Measurements from ENCODE around the gene LPAR6.

The LPAR6 gene

DNA sequence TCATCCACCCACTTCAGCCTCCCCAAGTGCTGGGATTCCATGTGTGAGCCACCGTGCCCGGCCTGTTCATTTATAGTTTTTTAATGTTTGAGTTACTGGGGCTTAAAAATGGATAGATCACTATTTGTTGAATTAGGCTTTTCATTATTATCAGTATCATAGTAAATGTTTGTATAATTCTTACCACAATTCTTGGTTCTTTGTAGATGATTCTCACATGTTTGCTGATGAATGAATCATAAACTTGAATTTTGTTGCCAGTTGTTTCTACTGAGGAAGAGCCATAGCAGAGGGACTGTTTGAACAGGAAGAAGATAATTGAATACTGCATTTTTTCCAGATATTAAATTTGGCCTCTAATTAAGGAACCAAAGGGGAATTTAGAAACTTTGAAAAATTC lies 2.6 kb upstream of the LPAR6 start:
- no peak for DNase-seq (ENCODE audit: low read depth)

DNA sequence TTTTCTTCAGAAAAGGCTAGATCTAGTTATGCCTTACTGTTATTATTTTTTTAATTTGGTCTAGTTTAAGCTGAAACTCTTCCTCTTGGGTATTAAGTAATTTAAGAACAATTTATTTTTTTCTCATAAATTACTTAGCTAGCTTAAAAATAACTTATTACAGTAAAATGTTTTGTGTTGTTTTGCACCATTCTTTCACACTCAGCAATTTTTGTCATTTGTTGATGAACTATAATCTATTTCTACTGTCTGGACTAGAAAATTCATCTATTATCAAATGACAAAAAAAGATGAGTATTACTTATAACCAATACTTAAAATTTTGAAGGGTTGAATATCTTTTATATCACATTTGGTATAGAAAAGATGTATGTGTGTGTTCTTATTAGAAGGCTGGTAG lies 1.6 kb upstream of the LPAR6 start:
- DNase-seq (ENCODE audit: low read depth), result no peak

DNA sequence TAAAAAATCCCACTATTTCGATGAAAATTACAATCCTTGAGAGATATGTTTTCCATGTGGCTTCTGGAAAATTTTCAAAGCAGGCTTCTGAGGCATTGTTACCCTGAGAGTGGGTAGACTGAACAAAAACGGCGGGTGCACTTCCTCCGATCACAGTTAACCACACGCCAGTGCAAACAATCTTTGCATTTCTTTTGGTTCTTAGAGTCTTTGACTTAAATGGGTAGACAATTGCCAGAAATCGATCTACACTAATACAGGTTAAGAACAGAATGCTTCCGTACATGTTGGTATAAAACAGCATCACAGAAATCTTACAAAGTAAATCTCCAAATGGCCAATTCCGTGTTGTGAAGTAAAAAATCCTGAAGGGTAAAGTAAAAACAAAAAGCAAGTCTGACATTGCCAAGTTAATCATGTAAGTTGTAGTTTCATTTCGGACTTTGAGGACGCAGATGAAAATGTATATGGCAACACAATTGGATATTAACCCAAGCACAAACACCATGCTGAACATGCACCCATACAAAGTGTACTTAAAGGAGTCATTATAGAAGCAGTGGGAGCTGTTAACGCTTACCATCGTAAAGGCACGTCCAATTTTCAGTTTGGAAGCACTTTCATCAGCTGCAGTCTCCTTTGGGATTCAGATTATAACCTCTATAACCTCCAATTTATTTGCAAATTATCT lies 927 bp downstream of the LPAR6 start:
- DNase-seq (ENCODE audit: low read depth), result no peak

DNA sequence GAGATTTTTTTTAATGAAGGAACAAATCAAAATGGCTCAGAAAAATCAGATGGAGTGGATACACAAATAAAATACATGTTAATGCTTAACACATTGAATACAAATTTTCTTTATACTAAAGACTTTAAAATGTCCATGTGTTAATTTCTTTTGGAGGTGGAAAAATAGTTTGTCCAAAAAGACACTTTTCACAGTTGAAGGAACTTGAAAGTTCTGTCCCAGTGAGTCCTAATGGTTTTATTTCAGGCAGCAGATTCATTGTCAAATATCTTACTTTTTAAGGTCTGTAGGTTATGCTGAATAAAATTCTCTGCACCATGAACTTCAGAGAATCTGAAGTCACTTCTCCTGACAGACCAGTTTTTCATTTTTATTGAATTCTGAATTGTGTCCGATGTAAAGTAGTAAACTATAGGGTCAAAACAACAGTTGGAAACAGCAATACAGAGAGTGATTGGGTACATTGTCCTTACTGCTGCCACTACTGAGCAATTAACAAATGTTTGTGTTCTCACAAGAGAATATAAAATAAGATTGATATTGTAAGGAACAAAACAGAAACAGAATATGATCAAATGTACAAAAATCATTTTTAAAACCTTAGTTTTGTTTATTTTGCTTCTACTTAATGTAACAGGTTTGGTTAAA lies 1.6 kb downstream of the LPAR6 start:
- DNase-seq (ENCODE audit: low read depth), result no peak

DNA sequence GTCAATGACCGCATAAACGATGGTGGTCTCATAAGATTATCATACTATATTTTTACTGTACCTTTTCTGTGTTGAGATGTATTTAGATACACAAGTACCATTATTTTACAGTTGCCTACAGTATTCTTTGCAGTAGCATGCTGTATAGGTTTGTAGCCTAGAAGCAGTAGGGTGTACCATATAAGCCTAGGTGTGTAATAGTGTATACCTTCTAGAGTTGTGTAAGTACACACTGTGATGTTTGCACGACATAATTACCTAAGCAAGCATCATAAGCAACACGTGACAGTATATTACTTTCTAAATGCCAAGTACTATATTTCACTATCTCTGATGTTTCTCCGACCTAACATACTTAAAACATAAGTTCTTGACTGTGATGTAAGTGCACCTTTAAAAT lies 2.7 kb downstream of the LPAR6 start:
- DNase-seq (ENCODE audit: low read depth), result no peak

DNA sequence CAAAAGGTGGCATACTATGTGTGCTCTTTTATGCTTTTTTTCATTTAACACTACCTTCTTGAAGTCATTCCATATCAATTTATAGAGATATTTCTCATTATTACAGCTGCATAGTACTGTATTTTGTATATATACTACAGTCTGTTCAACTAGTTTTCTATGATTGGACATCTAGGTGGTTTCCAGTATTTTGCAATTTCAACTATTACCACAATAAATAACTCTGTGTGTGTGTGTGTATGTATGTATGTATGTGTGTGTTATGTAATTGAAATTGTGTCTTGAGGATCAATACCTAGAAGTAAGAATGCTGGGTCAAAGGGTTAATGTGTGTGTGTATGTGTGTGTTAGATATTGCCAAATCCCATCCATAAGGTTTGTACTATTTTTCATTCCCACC lies 7.0 kb downstream of the LPAR6 start:
- no peak for DNase-seq (ENCODE audit: low read depth)

DNA sequence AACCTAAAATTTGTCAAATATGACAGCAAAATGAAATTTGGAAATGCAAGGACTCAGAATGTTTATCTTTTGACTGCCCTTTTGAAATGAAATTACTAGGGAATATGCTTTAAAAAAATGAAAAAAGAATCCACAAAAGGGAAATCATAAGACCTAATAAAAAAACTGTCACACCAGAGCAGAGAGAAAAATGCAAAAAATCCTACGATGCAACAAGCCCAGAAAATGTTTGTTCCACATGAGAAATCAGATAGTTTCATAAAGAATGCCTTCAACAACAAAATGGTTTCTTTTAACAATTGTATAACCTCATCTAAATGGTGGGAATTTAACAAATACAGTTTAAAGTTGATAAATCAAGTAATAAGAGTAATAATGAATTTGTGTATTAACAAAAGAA lies 8.0 kb downstream of the LPAR6 start:
- DNase-seq (ENCODE audit: low read depth), result no peak

DNA sequence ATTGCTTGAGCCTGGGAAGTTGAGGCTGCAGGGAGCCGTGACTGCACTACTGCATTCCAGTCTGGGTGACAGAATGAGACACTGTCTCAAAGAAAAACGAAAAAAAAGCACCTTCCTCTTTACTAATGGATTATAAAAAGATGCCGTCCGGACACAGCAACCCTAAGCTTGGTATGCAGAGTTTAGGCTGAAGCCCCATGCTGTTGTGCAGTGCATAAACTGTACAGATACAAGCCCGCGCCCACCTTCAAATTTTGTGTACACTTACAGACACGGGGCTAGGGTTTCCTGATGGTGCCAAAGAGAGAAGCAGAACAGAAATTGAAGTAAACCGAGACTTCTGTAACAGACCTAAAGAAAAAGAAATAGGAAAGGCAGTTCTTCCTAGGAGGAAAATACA lies 9.0 kb downstream of the LPAR6 start:
- DNase-seq (ENCODE audit: low read depth), result no peak

DNA sequence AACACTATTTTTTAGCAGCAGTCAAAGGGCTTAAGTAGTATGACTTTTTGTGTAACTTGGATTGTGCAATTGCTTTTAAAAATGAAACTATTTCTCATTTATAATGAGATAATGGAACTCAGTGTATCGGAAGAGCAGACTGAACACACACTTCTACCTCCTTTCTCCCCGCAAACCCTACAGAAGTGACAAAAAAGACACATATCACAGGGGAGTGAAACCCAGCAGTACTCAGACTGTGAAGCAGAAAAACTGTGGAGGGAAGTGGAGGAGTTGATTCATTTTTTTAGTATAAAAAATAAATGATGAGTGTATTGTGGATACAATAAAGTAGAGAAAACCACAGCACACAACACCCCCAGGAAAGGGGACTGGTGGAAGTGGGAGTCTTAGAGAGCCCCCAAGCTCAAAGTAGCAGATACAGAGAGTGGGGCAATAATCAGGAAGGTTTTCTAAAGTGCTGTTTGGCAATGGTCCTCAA lies 9.7 kb downstream of the LPAR6 start:
- no peak for DNase-seq (ENCODE audit: low read depth)

DNA sequence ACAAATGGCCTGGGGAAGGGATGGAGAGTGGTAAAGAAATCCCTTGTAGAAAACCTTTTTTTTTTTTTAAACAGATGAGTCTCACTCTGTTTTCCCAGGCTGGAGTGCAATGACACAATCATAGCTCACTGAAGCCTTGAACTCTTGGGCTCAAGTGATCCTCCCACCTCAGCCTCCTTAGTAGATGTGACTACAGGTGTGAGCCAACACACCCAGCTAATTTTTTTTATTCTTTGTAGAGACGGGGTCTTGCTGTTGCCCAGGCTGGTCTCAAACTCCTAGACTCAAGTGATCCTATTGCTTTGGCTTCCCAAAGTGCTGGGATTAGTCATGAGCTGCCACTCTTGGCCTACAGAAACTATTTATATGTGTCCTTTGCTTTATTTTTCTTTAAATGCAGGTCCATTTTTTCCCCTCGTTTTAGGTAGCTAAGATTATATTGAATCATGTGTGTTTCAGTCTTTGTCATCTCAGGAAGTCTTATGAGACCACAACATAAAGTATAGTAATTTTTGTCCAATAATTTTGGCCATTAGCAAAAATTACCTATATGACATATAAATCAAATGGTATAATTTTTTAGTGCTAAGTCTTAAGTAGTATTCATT lies 10.5 kb downstream of the LPAR6 start:
- DNase-seq (ENCODE audit: low read depth), result no peak

DNA sequence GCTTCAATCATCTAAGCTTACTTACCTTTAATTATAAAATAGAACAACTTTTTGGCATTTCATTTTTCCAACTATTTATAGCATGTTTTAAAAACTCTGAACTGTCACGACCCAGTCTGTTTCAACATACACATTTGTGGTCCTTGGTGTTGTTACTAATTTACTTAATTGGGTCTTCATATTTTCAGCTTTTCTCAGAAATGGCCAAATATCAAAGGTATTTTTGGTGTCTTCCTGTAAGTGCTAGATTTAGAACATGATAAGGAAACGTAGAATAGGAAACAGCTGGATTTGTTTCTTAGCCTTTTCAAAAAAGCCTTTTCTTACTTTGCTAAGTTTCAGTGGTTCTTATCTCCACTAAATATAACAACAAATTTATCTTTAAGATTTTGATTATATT lies 11.4 kb downstream of the LPAR6 start:
- DNase-seq (ENCODE audit: low read depth), result no peak

DNA sequence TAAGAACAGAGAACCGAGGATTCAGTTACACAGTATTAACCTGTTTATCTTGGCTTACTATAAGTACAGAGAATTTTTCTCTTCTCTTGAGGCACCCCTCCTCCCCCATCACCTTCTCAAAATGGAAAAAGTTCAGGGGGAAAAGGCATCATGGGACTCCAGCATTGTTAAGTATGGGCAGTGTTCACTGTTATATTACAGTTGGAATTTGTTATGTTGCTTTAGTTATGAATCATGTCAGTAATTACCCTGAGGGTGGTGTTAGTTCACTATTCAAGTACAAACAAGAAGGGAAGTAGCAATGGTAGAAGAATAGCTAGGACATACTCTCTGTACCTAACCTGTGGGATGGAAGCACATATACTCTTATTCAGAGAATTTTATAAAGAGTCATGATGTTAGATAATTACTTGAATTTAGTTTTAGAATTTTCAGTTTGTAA lies 12.0 kb downstream of the LPAR6 start:
- DNase-seq (ENCODE audit: low read depth), result peak; percentile 84

DNA sequence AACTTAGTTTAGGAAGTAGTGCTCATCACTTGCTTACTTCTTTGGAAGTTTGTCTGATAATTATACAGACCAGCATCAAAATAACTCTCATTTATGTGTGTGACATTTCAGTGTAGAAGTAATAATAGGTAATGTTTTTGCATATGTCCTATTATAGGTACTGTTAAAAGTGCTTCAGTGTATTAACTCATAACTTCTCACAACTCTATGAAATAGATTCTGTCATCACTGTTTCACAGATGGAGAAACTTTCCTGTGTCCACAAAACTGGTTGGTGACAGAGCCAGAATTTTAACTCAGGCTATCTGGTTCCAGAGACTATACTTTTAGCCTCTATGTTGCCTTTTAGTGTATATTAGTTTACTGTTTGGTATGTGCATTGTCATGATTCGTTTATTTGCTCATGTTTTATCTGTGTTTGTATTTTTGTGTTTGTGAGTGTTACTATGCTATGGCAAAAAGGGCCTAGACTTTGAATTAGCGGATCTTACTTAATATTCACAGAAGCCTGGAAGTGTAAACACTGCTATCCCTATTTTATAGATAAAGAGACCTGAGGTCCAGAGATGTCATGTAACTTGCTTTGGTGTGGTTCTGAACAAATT lies 12.7 kb downstream of the LPAR6 start:
- DNase-seq (ENCODE audit: low read depth), result no peak

DNA sequence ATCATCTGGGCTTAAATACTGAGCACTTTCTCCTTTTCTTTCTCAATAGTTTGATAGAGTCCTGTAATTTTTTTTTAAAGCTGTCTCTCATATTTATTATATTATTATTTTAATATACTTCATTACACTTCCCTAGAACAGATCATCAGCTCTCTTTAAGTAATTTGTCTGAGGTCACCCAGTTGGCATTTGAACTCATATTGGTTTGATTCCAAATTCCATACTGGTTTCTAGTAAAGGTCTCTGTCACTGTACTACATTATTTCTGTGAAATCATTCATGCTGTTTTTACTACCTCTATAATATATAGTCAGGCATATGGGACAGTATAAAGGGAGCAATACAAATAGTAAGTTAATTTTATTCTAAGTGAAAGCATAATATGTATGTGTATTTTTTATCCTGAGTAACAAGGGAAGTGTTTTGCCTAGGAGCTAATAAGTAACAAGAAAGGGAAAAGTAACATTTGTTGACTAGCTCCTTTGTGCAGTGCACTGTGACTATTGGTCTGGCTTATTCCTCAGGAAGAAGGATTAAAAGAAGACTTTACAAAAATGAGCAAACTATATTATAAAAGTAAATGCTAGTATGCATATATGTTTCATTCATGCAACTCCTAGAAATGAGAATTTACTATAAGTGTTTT lies 14.3 kb downstream of the LPAR6 start:
- DNase-seq (ENCODE audit: low read depth), result no peak

DNA sequence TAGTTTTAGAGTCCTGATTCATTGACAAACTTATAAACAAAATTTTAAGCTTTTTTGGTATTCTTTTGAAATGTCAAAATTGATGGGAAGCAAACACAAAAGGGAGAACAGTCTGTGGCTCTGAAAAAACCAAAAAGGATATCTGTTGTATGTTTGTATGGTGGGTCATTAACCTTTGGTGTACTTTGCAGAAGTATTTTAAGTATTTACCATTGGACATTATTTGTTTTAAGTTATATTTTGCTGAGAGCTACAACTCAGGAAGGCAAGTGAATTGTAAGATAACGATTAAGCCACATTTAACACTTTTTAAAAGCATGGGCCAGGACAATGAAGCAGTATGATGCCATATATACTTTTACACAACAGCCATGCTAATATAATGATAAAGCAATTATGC lies 15.2 kb downstream of the LPAR6 start:
- no peak for DNase-seq (ENCODE audit: low read depth)

DNA sequence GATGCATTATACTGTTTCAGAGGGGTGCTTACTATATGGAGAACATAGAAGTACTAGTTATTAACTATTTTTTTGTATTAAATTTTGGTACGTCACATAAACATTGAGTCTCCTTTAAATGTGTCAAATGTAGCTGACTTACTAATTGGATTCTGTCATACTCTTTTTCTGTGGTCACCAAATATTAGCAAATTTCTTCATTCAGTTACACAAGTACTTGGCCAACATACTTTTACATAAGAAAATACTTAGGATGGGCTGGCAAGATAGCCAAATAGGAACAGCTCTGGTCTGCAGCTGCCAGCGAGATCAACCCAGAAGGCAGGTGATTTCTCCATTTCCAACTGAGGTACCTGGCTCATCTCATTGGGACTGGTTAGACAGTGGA lies 19.2 kb downstream of the LPAR6 start:
- no peak for DNase-seq (ENCODE audit: low read depth)

DNA sequence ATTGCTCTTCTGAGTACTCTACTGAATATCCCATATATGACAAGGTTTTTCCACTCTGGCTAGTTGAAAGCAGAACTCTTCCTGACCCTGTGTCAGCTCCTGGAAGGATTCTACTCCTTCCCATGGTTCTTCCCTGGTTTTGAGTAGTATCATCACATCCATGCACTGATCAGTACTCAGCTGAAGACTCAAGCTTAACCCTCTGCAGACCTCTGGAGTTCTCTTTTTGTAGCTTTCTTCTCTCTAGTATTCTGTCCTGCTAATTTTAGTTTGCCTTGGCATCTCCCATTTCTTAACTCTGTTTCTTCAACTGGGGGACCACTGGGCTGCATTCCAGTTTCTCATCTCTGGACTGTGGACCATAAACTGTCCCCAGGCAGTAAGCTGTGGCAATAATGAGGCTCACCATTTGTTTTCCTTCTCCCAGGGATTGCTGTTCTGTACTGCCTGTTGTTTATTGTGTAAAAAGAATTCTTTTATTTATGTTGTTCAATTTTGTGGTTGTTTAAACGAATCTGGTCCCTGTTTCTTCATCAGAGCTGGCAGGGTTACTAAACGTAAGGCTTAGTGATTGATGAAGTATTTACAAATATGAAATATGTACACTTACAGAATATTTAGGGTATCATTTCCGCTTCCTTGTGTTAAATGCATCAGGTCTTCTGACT lies 19.7 kb downstream of the LPAR6 start:
- no peak for DNase-seq (ENCODE audit: low read depth)

DNA sequence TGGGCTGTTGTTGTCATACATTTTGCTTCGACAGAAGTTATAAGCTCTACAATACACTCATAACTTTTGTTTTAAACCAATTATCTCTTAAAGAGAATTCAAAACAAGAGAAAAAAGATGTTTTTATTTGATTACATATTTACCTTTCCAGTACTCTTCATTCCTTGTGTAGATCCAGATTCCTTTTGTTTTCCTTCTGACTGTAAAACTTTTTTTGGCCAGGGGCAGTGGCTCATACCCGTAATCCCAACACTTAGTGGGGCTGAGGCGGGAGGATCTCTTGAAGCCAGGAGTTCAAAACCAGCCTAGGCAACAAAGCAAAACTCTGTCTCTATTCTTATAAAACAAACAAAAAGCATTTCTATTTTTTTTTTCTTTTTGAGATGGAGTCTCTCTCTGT lies 21.7 kb downstream of the LPAR6 start:
- no peak for DNase-seq (ENCODE audit: low read depth)

DNA sequence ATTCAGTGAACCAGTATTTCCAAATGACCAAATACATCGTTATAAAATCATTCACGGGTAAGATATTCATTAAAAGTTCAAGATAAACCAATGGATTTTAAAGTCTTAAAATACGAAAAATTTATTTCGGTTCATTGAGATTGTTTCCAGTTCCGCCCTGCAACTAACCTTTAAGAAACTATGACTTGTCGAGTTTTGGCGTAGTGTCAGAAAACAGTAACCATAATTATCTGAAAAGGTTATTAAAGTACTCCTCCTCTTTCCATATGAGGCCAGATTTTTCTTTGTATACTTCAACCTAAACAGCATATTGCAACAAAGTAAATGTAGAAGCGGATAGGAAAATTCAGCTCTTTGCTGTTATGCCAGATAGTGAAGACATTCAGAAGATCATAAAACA lies 26.1 kb downstream of the LPAR6 start:
- no peak for DNase-seq (ENCODE audit: low read depth)

DNA sequence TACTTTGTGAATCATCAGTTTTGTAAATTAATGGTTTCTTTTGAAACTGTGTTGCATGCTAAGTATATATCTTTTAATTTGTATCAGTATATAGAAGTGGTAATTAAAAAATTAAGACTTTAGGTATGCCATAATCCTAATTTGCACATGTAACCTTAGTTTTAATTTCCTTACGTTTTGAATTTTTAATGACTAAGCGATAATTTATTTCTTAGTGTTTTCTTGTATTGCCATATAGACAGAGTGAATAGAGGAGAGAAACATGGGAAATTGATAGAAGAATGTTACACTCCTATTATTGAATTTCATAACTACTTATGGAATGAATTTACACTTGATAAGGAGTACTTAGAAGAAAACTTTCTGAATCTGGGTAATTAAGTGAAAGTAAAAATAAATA lies 29.5 kb downstream of the LPAR6 start:
- DNase-seq (ENCODE audit: low read depth), result no peak

DNA sequence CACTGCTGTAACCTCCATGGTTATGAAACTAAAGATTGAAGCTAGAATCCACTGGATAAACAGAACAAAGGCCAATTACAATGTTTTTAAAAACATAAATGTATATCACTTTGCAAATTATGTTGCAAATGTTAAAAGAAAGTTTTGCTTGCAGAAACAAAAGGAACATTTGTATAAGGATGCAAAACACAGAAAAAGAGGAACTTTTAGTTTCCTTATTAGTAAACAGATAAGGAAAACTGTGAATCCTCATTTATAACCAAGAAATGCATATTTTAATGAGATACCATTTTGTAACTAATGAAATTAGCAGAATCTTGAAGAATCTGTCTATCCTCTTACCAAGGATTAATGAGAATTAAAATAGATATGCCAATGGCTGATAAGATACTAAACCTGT lies 32.3 kb downstream of the LPAR6 start:
- DNase-seq (ENCODE audit: low read depth), result no peak

DNA sequence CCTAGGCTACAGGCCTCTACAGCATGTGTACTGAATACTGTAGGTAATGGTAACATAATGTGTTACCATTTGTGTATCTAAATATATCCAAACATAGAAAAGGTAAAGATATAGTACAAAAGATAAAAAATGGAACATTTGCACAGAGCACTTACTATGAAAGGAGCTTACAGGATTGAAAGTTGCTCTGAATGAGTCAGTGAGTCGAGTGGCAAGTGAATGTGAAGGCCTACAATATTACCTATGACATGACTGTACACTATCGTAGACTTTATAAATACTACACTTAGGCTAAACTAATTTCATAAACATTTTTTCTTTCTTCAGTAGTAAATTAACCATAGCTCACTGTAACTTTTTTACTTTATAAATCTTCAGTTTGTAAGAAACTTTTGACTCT lies 35.1 kb downstream of the LPAR6 start:
- no peak for DNase-seq (ENCODE audit: low read depth)

All from fibroblast of the conjunctiva (primary cell).